ENCODE results near the gene SGTA.

Gene SGTA

GRCh38 chr19:2782936-2783780 lies at the start of gene SGTA:
SGTA (minus strand) TSS chr19:2783273; CDS start chr19:2769068, 14,205 bp downstream.
- peak within 1 kb of the TSS; percentile 100 for H3K4me3 ChIP-seq (ENCODE audit: low read depth, low read length)
- peak; percentile 53 for TF ChIP-seq CTCF (conservative IDR thresholded peaks at IDR 0.05; ENCODE audit: low read depth, low read length)
- DNase-seq (ENCODE audit: low read depth): peak; percentile 100

GRCh38 chr19:2827840-2828489 lies 44.9 kb upstream of the SGTA start:
- TF ChIP-seq CTCF (conservative IDR thresholded peaks at IDR 0.05; ENCODE audit: low read depth, low read length): no peak
- no peak for DNase-seq (ENCODE audit: low read depth)
- H3K4me3 ChIP-seq (ENCODE audit: low read depth, low read length): no peak overlapping the region

GRCh38 chr19:2827022-2827421 lies 43.9 kb upstream of the SGTA start:
- no peak for DNase-seq (ENCODE audit: low read depth)
- TF ChIP-seq CTCF (conservative IDR thresholded peaks at IDR 0.05; ENCODE audit: low read depth, low read length): no peak
- H3K4me3 ChIP-seq (ENCODE audit: low read depth, low read length): no peak overlapping the region

- no peak overlapping the region for H3K4me3 ChIP-seq (ENCODE audit: low read depth, low read length)
- TF ChIP-seq CTCF (conservative IDR thresholded peaks at IDR 0.05; ENCODE audit: low read depth, low read length): no peak
- no peak for DNase-seq (ENCODE audit: low read depth)
Observed at GRCh38 chr19:2824129-2824528, 41.1 kb upstream of the SGTA start.

- no peak for DNase-seq (ENCODE audit: low read depth)
- no peak overlapping the region for H3K4me3 ChIP-seq (ENCODE audit: low read depth, low read length)
- no peak for TF ChIP-seq CTCF (conservative IDR thresholded peaks at IDR 0.05; ENCODE audit: low read depth, low read length)
Observed at GRCh38 chr19:2823646-2824045, 40.6 kb upstream of the SGTA start.

- no peak for DNase-seq (ENCODE audit: low read depth)
- TF ChIP-seq CTCF (conservative IDR thresholded peaks at IDR 0.05; ENCODE audit: low read depth, low read length): no peak
- H3K4me3 ChIP-seq (ENCODE audit: low read depth, low read length): no peak overlapping the region
Observed at GRCh38 chr19:2822846-2823245, 39.8 kb upstream of the SGTA start.

Data from choroid plexus epithelial cell (primary cell).